ENCODE results near the gene RTN4R.

DNA sequence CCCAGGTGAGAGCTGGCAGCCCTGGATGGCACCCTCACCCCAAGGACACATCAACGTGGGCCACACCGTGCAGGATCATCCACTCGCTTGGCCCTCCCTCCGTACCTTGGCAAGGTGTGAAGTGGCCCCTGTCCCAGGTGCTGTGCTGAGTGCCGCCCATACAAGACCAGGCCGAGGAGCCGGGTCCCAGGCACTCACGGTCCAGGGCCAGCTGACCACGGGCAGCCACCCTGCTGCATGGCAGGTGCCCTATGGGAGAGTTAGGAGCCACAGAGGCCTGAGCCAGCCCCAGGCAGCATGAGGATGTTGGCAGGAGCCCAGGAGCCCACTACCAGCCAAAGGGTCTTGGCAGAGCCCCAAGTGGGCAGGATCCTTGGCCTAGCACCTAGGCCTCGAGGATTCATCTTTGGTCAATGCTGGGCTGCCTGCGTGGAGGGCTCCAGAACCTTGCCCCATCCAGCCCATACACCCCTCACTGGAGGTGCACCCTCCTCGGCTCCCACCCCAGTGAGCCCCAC, 19.6 kb downstream of the RTN4R start:
- no peak for TF ChIP-seq EZH2 (IDR thresholded peaks at IDR 0.05; ENCODE audit: borderline replicate concordance, low read depth, low read length, severe bottlenecking)
- TF ChIP-seq, protein P1, sequence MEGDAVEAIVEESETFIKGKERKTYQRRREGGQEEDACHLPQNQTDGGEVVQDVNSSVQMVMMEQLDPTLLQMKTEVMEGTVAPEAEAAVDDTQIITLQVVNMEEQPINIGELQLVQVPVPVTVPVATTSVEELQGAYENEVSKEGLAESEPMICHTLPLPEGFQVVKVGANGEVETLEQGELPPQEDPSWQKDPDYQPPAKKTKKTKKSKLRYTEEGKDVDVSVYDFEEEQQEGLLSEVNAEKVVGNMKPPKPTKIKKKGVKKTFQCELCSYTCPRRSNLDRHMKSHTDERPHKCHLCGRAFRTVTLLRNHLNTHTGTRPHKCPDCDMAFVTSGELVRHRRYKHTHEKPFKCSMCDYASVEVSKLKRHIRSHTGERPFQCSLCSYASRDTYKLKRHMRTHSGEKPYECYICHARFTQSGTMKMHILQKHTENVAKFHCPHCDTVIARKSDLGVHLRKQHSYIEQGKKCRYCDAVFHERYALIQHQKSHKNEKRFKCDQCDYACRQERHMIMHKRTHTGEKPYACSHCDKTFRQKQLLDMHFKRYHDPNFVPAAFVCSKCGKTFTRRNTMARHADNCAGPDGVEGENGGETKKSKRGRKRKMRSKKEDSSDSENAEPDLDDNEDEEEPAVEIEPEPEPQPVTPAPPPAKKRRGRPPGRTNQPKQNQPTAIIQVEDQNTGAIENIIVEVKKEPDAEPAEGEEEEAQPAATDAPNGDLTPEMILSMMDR (IDR thresholded peaks at IDR 0.05; ENCODE audit: borderline replicate concordance, extremely low read depth, low read length, poor library complexity, severe bottlenecking), result no peak

Measured in DND-41 (cell line).